HG03571 (cell line): ENCODE measurements around the gene RABEPK.
"Not testable (repeated sequence)": the region's sequence is repeated elsewhere in the genome, so short reads cannot be mapped to it uniquely, and the experiment has no call there.

ENCODE experiments used
- ATAC-seq: cut with Tn5 transposase; IDR thresholded peaks from one replicate; pipeline ENCODE4 v1.9.1; 2021; ENCODE audit not compliant: unreplicated experiment

The RABEPK gene

GRCh38 chr9:125200216-125201047 lies at the start of gene RABEPK:
Gene RABEPK (plus strand): TSS chr9:125200542. CDS start chr9:125203014, 2,472 bp downstream.
- ATAC-seq, result peak; percentile 97

- ATAC-seq, result no peak
These were observed 48.6 kb upstream of the RABEPK start for GRCh38 chr9:125151730-125152129.

- ATAC-seq, result no peak
These were observed 46.5 kb upstream of the RABEPK start for GRCh38 chr9:125153712-125154367.

- ATAC-seq, result no peak
These were observed 43.8 kb upstream of the RABEPK start for GRCh38 chr9:125156551-125156950.

- ATAC-seq, result no peak
These were observed 39.6 kb upstream of the RABEPK start for GRCh38 chr9:125160750-125161149.

GRCh38 chr9:125161284-125161918 lies 38.9 kb upstream of the RABEPK start:
- ATAC-seq, result no peak

GRCh38 chr9:125162891-125163290 lies 37.5 kb upstream of the RABEPK start:
- ATAC-seq, result not testable (repeated sequence)

- no peak for ATAC-seq
These were observed 33.6 kb upstream of the RABEPK start for GRCh38 chr9:125166762-125167161.

- ATAC-seq, result no peak
These were observed 30.4 kb upstream of the RABEPK start for GRCh38 chr9:125169895-125170294.

- ATAC-seq, result no peak
These were observed 28.1 kb upstream of the RABEPK start for GRCh38 chr9:125172031-125172755.

GRCh38 chr9:125176636-125177035 lies 23.7 kb upstream of the RABEPK start:
- ATAC-seq, result no peak

GRCh38 chr9:125177888-125178287 lies 22.5 kb upstream of the RABEPK start:
- no peak for ATAC-seq

GRCh38 chr9:125179776-125180175 lies 20.6 kb upstream of the RABEPK start:
- not testable (repeated sequence) for ATAC-seq

GRCh38 chr9:125180876-125181275 lies 19.5 kb upstream of the RABEPK start:
- no peak for ATAC-seq

- ATAC-seq, result not testable (repeated sequence)
These were observed 18.6 kb upstream of the RABEPK start for GRCh38 chr9:125181756-125182155.

- ATAC-seq, result no peak
These were observed 17.3 kb upstream of the RABEPK start for GRCh38 chr9:125183054-125183453.

- no peak for ATAC-seq
These were observed 16.8 kb upstream of the RABEPK start for GRCh38 chr9:125183561-125183960.

- ATAC-seq, result peak; percentile 19
These were observed 11.4 kb upstream of the RABEPK start for GRCh38 chr9:125189011-125189360.

- ATAC-seq, result peak; percentile 92
These were observed 10.7 kb upstream of the RABEPK start, which contains the start of gene PPP6C for GRCh38 chr9:125189361-125190289. Gene PPP6C (minus strand): TSS chr9:125189803. CDS start chr9:125189718, 85 bp downstream.

- no peak for ATAC-seq
These were observed 10.0 kb upstream of the RABEPK start for GRCh38 chr9:125190361-125190801.
